GM18951 (cell line): Measurements from ENCODE around the gene CCNI2.
"Not testable (repeated sequence)": the region's sequence is repeated elsewhere in the genome, so short reads cannot be mapped to it uniquely, and the experiment has no call there.

Experiments
- POLR2A ChIP-seq: IDR thresholded peaks from 4 replicates; pipeline ENCODE4 v1.6.1; 2011; ENCODE audit warnings: mild to moderate bottlenecking; ENCODE audit not compliant: insufficient read length, insufficient read depth; ENCODE audit errors: extremely low read depth
- in situ Hi-C: fragments of 300-500 bp; cut with MboI; formaldehyde crosslinking; loops from one replicate; pipeline ENCODE4 v1.12.0; 2022; ENCODE audit warnings: low sequenced_read_pairs, mixed read lengths, inconsistent platforms; ENCODE audit not compliant: unreplicated experiment

Gene CCNI2

GRCh38 chr5:132788990-132789886 lies 42.0 kb downstream of the CCNI2 start:
- in situ Hi-C loops, result no loop called here
- TF ChIP-seq POLR2A, result no peak

DNA sequence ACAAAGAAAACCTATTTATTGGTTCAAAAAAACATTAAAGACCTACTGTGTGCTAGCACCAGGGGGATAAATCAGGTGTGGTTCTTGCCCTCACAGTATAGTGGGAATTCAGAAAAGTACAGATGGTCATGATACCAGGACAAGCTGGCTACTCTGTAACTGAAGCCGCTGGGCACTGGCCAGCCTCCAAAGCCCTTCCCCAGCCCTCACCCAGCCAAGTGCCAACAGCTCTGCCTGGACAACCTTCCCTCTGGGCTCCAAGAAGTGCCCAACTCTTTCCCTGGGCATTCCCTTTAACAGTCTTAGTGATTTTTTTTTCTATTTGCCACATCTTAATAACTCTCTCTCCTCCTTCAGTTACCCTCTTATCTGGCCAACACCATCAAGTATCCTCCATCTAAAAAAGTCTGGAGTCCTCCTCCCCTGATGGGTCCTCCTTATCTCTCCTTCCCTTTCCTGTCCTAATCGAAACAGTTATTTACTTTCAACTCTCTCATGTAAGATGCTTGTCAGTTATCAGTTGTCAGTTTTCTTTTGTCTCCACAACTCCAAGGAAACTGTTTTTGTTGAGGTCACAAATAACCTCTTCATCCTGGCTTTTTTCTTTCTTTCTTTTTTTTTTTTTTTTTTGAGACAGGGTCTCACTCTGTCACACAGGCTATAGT lies 43.1 kb downstream of the CCNI2 start:
- in situ Hi-C loops, result no loop called here
- no peak for TF ChIP-seq POLR2A

DNA sequence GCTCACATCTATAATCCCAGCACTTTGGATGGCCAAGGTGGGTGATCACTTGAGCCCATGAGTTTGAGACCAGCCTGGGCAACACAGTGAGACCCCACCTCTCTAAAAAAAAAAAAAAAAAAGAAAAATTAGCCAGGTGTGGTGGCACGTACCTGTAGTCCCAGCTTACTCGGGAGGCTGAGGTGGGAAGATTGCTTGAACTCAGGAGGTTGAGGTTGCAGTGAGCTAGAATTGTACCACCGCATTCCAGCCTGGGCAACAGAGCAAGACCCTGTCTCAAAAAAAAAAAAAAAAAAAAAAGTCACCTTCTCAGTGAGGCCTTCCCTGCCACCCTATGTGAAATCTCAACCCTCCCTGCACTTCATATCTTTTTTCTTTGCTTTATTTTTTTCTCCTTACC lies 43.8 kb downstream of the CCNI2 start:
- in situ Hi-C loops, result no loop called here
- TF ChIP-seq POLR2A, result no peak

- in situ Hi-C loops, result no loop called here
- TF ChIP-seq POLR2A, result no peak
Measured at GRCh38 chr5:132797651-132798050, 50.4 kb downstream of the CCNI2 start.

- TF ChIP-seq POLR2A, result no peak
- in situ Hi-C loops, result no loop called here
Measured at GRCh38 chr5:132799392-132799791, 52.2 kb downstream of the CCNI2 start.

DNA sequence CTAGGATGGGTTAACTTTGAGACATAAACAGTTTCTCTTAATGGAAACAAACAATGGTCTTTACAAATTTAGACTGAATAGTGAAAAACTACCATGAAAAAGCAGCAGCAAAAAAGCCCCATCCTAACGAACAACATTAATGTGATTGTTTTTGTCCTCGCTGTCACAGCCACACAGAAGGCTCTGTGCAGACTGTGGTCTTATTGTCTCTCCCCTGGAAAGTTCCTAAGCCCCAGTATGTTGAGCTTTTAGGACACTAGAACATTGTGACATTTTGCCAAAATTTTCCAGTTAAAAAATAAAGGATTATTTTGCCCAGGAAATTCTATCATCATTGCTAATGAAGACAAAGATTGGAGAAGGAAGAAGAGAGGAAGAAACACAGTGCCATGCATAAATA lies 53.3 kb downstream of the CCNI2 start:
- no peak for TF ChIP-seq POLR2A
- in situ Hi-C loops, result no loop called here

GRCh38 chr5:132802044-132802684 lies 54.9 kb downstream of the CCNI2 start:
- in situ Hi-C loops, result no loop called here
- TF ChIP-seq POLR2A, result no peak

DNA sequence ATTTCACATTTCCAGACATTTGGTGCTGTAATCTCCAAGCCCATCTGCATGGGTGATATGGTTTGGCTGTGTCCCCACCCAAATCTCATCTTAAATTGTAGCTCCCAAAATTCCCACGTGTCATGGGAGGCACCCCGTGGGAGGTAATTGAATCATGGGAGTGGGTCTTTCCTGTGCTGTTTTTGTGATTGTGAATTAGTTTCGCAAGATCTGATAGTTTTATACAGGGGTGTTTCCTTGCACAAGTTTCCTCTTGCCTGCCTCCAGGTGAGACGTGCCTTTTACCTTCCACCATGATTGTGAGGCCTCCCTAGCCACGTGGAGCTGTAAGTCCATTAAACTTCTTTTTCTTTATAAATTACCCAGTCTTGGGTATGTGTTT lies 55.5 kb downstream of the CCNI2 start:
- in situ Hi-C loops, result not testable (repeated sequence)
